Osteocyte (in vitro differentiated cells): Measurements from ENCODE around the gene DOLK. TPM values are rescaled to one million over a fixed set of nuclear protein-coding genes. Genes with fewer than 3 reads are reported as not detected.

Experiments used
- DNase-seq: peaks from one replicate; pipeline ENCODE4 v3.0.0; 2021; ENCODE audit warnings: mixed read lengths; ENCODE audit not compliant: unreplicated experiment; ENCODE audit errors: extremely low spot score
- H3K27ac Mint-ChIP-seq: one replicate; pipeline ENCODE4 v1.8.0; 2021; ENCODE audit warnings: mild to moderate bottlenecking, mixed read lengths; ENCODE audit not compliant: unreplicated experiment
- H3K27me3 Mint-ChIP-seq: one replicate; pipeline ENCODE4 v1.8.0; 2021; ENCODE audit warnings: mixed read lengths; ENCODE audit not compliant: unreplicated experiment
- H3K36me3 Mint-ChIP-seq: one replicate; pipeline ENCODE4 v1.8.0; 2021; ENCODE audit warnings: mixed read lengths; ENCODE audit not compliant: unreplicated experiment
- H3K4me1 Mint-ChIP-seq: one replicate; pipeline ENCODE4 v1.8.0; 2021; ENCODE audit warnings: mixed read lengths; ENCODE audit not compliant: unreplicated experiment
- H3K4me3 Mint-ChIP-seq: one replicate; pipeline ENCODE4 v1.8.0; 2021; ENCODE audit warnings: mild to moderate bottlenecking, moderate library complexity, mixed read lengths; ENCODE audit not compliant: unreplicated experiment
- H3K9me3 Mint-ChIP-seq: one replicate; pipeline ENCODE4 v1.8.0; 2021; ENCODE audit warnings: mixed read lengths; ENCODE audit not compliant: unreplicated experiment
- total RNA-seq: library from RNA; stranded (reverse); gene quantifications from 2 replicates; pipeline ENCODE4 v1.2.1, GENCODE V29; 2021
- TF ChIP-seq, protein P1 (sequence below): fragments of 200-600 bp; sonication (generic); IDR thresholded peaks from 2 replicates; pipeline ENCODE4 v1.5.0; 2021; ENCODE audit warnings: antibody characterized with exemption, mild to moderate bottlenecking, moderate library complexity

DOLK gene
- total RNA-seq, 1 donor from 2014 or later, result 27.4 TPM

GRCh38 chr9:128913995-128914772, 33.2 kb downstream of the DOLK start:
- H3K4me3 Mint-ChIP-seq, result no peak overlapping the region
- TF ChIP-seq, protein P1, sequence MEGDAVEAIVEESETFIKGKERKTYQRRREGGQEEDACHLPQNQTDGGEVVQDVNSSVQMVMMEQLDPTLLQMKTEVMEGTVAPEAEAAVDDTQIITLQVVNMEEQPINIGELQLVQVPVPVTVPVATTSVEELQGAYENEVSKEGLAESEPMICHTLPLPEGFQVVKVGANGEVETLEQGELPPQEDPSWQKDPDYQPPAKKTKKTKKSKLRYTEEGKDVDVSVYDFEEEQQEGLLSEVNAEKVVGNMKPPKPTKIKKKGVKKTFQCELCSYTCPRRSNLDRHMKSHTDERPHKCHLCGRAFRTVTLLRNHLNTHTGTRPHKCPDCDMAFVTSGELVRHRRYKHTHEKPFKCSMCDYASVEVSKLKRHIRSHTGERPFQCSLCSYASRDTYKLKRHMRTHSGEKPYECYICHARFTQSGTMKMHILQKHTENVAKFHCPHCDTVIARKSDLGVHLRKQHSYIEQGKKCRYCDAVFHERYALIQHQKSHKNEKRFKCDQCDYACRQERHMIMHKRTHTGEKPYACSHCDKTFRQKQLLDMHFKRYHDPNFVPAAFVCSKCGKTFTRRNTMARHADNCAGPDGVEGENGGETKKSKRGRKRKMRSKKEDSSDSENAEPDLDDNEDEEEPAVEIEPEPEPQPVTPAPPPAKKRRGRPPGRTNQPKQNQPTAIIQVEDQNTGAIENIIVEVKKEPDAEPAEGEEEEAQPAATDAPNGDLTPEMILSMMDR, result no peak
- H3K36me3 Mint-ChIP-seq, result peaks cover 23% of the 10 kb centered on the region
- no peaks in the 10 kb centered on the region for H3K9me3 Mint-ChIP-seq
- DNase-seq, result no peak
- H3K27me3 Mint-ChIP-seq, result no peaks in the 10 kb centered on the region
- H3K27ac Mint-ChIP-seq, result no peak overlapping the region
- peaks cover 49% of the 10 kb centered on the region for H3K4me1 Mint-ChIP-seq

DNA sequence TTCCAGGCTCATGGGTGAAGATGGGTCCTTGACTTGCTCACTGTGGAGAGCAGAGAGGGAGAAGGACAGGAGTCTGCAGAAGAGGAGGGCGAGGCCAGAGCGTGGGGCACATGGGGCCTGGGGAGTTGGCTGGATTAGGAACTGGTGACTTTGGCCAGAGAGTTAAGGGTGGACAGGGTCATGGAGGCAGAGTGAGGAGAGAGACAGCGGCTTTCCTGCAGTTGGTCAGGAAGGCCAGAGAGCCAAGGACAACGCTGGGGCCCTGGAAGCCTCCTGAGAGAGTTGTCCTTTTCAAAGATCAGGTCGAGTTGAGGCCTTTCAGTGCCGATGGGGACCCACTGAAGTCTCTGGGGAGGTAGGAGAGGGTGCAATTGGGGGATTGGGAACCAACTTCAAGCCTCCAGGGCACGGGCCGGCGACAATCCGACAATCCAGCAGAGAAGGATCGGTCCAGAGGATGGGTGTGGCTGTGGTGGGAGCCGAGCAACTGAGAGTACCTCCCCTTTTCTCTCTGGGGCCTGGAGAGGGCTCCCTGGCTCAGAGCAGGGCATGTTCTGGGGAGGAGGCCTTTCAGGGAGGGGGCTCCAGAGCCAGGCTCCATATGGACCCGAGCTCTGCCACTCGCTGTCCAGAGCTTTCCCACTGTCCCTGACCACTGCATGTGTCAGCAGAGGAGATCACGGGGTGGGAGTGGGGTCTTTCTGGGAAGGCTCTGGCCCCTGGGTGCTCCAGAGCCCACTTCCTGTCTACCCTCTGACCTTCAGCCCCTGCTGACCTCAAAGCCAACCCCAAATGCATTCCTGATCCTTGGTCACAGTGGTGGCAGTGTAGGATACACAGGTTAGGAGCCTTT, 34.1 kb downstream of the DOLK start:
- Mint-ChIP-seq H3K4me3 (no peak overlapping the region), H3K36me3 (peaks cover 31% of the 10 kb centered on the region), H3K4me1 (peaks cover 46% of the 10 kb centered on the region), H3K27me3 (no peaks in the 10 kb centered on the region), H3K9me3 (no peaks in the 10 kb centered on the region), H3K27ac (peak overlapping the region; percentile 76)
- DNase-seq, result no peak
- TF ChIP-seq, protein P1, result no peak

GRCh38 chr9:128912270-128912853, 35.0 kb downstream of the DOLK start:
- Mint-ChIP-seq H3K36me3 (peaks cover 36% of the 10 kb centered on the region), H3K4me1 (peaks cover 45% of the 10 kb centered on the region), H3K27me3 (no peaks in the 10 kb centered on the region), H3K9me3 (no peaks in the 10 kb centered on the region), H3K4me3 (no peak overlapping the region), H3K27ac (peak overlapping the region; percentile 76)
- DNase-seq, result no peak
- TF ChIP-seq, protein P1, result no peak

DNA sequence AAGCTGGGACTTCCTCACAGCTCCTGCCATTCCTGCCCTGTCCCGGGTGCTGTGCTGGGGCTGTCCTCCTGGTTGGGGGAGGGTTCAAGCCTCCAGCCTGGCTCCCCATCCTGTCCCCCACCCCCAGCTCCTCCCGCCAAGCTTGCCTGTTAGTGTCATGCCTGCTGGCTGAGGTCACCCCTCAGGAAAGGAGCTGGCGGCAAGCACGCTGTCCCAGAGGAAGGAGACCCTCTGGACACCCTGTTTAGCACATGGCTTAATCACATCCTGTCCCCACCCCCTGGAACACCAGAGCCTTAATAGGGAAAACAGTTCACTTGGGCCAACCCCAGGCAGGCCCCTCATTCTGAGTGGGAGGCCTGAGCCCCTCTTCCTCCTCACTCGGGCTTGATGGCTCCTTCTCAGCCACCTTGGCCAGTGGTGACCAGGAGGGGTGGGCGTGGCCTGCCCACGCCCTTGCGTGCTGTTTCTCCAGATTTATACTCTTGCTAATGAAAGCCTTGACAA, 35.8 kb downstream of the DOLK start:
- Mint-ChIP-seq H3K36me3 (peaks cover 33% of the 10 kb centered on the region), H3K4me3 (no peak overlapping the region), H3K27ac (peak overlapping the region; percentile 45), H3K27me3 (no peaks in the 10 kb centered on the region), H3K9me3 (no peaks in the 10 kb centered on the region), H3K4me1 (peaks cover 40% of the 10 kb centered on the region)
- TF ChIP-seq, protein P1, result no peak
- DNase-seq, result no peak
